ENCODE results near the gene ZNRF3. TPM values are rescaled to one million over a fixed set of nuclear protein-coding genes. Genes with fewer than 3 reads are reported as not detected.

Gene ZNRF3
- polyA plus RNA-seq, 1 of the 3 experiments (the other 2 are of a cell fraction): 4.2 TPM

GRCh38 chr22:28931844-28932567 is 48.6 kb downstream of the ZNRF3 start:
- Histone ChIP-seq H3K4me3 (ENCODE audit: low read depth in 2 of 2, low read length in 1 of 2) (no peak overlapping the region), H3K4me1 (ENCODE audit: control insufficient read depth in 1 of 2, insufficient read depth in 2 of 2, low read depth in 1 of 2, low read length in 1 of 2) (peaks cover 0 to 5% of the 10 kb centered on the region in 2 experiments; a peak in 1 of 4 replicates), H3K9me2 (no peaks in the 10 kb centered on the region), H3F3A (replicated peaks; ENCODE audit: insufficient read depth) (no peaks in the 10 kb centered on the region), H3K9ac (no peak overlapping the region), H3K36me3 (replicated peaks in 1 of 2; ENCODE audit: control insufficient read depth in 1 of 2, insufficient read depth in 2 of 2, low read length in 1 of 2) (no peaks in the 10 kb centered on the region), H2AFZ (ENCODE audit: low read depth) (no peak overlapping the region), H3K27me3 (ENCODE audit: insufficient read depth) (no peaks in the 10 kb centered on the region), H3K4me2 (no peak overlapping the region), H3K27ac (ENCODE audit: low read depth in 2 of 2, low read length in 1 of 2) (no peak overlapping the region), H4K20me1 (ENCODE audit: insufficient read depth) (peaks cover 29% of the 10 kb centered on the region; the same call in 1 of the 2 replicates), H3K9me3 (no peaks in the 10 kb centered on the region), H3K79me2 (ENCODE audit: insufficient read depth) (peaks cover 31% of the 10 kb centered on the region)
- WGBS (ENCODE audit: low lambda C conversion rate): 98% methylated on average over 5 of the region's 5 CpGs
- ChIA-PET CTCF (interaction anchor here (1.0 to 1.1 kb wide), 2 partner anchors 15 to 18 kb away, joined by 3 to 4 read pairs; no protein-coding TSS in a partner anchor), POLR2A (no interaction called here)
- TF ChIP-seq GATA2 (CRISPR knock-in tag; IDR thresholded peaks at IDR 0.05): no peak
- TF ChIP-seq GABPA (IDR thresholded peaks at IDR 0.05; ENCODE audit: low read depth): no peak
- no peak for TF ChIP-seq YY1 (IDR thresholded peaks at IDR 0.05; ENCODE audit: low read depth)
- TF ChIP-seq SIN3A (IDR thresholded peaks at IDR 0.05; ENCODE audit: borderline replicate concordance, low read depth, low read length): no peak
- no peak for TF ChIP-seq USF1 (IDR thresholded peaks at IDR 0.05; ENCODE audit: borderline replicate concordance, low read depth)
- no peak for TF ChIP-seq RAD21 (IDR thresholded peaks at IDR 0.05; ENCODE audit: low read length)
- TF ChIP-seq POLR2AphosphoS5 (IDR thresholded peaks at IDR 0.05; ENCODE audit: low read depth, low read length): no peak
- TF ChIP-seq NFIC (IDR thresholded peaks at IDR 0.05; ENCODE audit: borderline replicate concordance): no peak
- TF ChIP-seq ELF1 (IDR thresholded peaks at IDR 0.05): no peak
- no peak for TF ChIP-seq ZBTB33 (IDR thresholded peaks at IDR 0.05; ENCODE audit: borderline replicate concordance, low read depth)
- TF ChIP-seq TCF12 (IDR thresholded peaks at IDR 0.05): no peak
- no peak for DNase-seq

GRCh38 chr22:28933321-28933720 is 49.9 kb downstream of the ZNRF3 start:
- H4K20me1 ChIP-seq (ENCODE audit: insufficient read depth): peaks cover 24% of the 10 kb centered on the region; the same call in 1 of the 2 replicates
- H3K4me2 ChIP-seq: no peak overlapping the region
- H3K9me3 ChIP-seq: no peaks in the 10 kb centered on the region
- peaks cover 27% of the 10 kb centered on the region for H3K79me2 ChIP-seq (ENCODE audit: insufficient read depth)
- H3K9ac ChIP-seq: no peak overlapping the region
- no peaks in the 10 kb centered on the region for H3K27me3 ChIP-seq (ENCODE audit: insufficient read depth)
- CTCF ChIA-PET: interaction anchor here (0.7 to 1.0 kb wide), 2 partner anchors 10 to 205 kb away, joined by 3 to 4 read pairs; no protein-coding TSS in a partner anchor
- H3K4me3 ChIP-seq (ENCODE audit: low read depth in 2 of 2, low read length in 1 of 2): no peak overlapping the region
- no peak for TF ChIP-seq IRF3 (IDR thresholded peaks at IDR 0.05; ENCODE audit: low read depth, low read length)
- TF ChIP-seq NFIC (IDR thresholded peaks at IDR 0.05; ENCODE audit: borderline replicate concordance): no peak
- no peak for TF ChIP-seq FOSL2 (IDR thresholded peaks at IDR 0.05; ENCODE audit: borderline replicate concordance, low read depth)
- no peak for TF ChIP-seq RAD21 (IDR thresholded peaks at IDR 0.05; ENCODE audit: low read length)
- H3F3A ChIP-seq (replicated peaks; ENCODE audit: insufficient read depth): no peaks in the 10 kb centered on the region
- no peaks in the 10 kb centered on the region for H3K9me2 ChIP-seq
- H3K4me1 ChIP-seq (ENCODE audit: control insufficient read depth in 1 of 2, insufficient read depth in 2 of 2, low read depth in 1 of 2, low read length in 1 of 2): peaks cover 0 to 3% of the 10 kb centered on the region in 2 experiments; a peak in 1 of 4 replicates
- WGBS (ENCODE audit: low lambda C conversion rate): 48% methylated on average over 2 of the region's 2 CpGs
- POLR2A ChIA-PET: interaction anchor here (0.6 kb wide), 1 partner anchor 219 kb away, joined by 3 read pairs; no protein-coding TSS in a partner anchor
- H3K36me3 ChIP-seq (replicated peaks in 1 of 2; ENCODE audit: control insufficient read depth in 1 of 2, insufficient read depth in 2 of 2, low read length in 1 of 2): no peaks in the 10 kb centered on the region
- DNase-seq: no peak
- no peak overlapping the region for H3K27ac ChIP-seq (ENCODE audit: low read depth in 2 of 2, low read length in 1 of 2)
- no peak overlapping the region for H2AFZ ChIP-seq (ENCODE audit: low read depth)

Measured in SK-N-SH (cell line).